Liver (tissue), 9 donors: ENCODE results near the gene USH2A. TPM values are rescaled to one million over a fixed set of nuclear protein-coding genes. Genes with fewer than 3 reads are reported as not detected.

Experiments
- DNase-seq: peaks from one replicate; pipeline ENCODE4 v3.0.0-alpha.2; 2017; ENCODE audit warnings: low spot score
- H3K27ac ChIP-seq, 2 donors: one replicate each; pipeline ENCODE4 v1.7.0; 2013; ENCODE audit warnings: inconsistent platforms in 2 of 2, low read length in 2 of 2, control low read depth in 1 of 2, low read depth in 1 of 2, mild to moderate bottlenecking in 1 of 2
- H3K27me3 ChIP-seq, 4 donors: one replicate each; pipeline versions ENCODE4 v1.6.1 to v1.7.0; 2013; ENCODE audit warnings: low read length in 3 of 4, inconsistent platforms in 1 of 4, mild to moderate bottlenecking in 1 of 4, moderate library complexity in 1 of 4; ENCODE audit not compliant: control insufficient read depth in 4 of 4, insufficient read depth in 4 of 4
- H3K36me3 ChIP-seq, 4 donors: one replicate each; pipeline versions ENCODE4 v1.6.1 to v1.7.0; 2013; ENCODE audit warnings: low read length in 3 of 4, mild to moderate bottlenecking in 3 of 4, low read depth in 1 of 4, moderate library complexity in 1 of 4; ENCODE audit not compliant: control insufficient read depth in 4 of 4, insufficient read depth in 3 of 4
- H3K4me1 ChIP-seq, 4 donors: one replicate each; pipeline versions ENCODE4 v1.6.1 to v1.7.0; 2013; ENCODE audit warnings: low read length in 3 of 4, mild to moderate bottlenecking in 3 of 4, moderate library complexity in 1 of 4; ENCODE audit not compliant: control insufficient read depth in 4 of 4, insufficient read depth in 4 of 4
- H3K4me3 ChIP-seq, 3 donors: one replicate each; pipeline versions ENCODE4 v1.6.1 to v1.7.0; 2013; ENCODE audit warnings: low read length in 3 of 3, control low read depth in 1 of 3, low read depth in 1 of 3, mild to moderate bottlenecking in 1 of 3
- H3K9ac ChIP-seq, 2 donors: one replicate each; pipeline ENCODE4 v1.7.0; 2013; ENCODE audit warnings: low read length in 2 of 2, mild to moderate bottlenecking in 2 of 2, moderate library complexity in 2 of 2, control low read depth in 1 of 2, low read depth in 1 of 2
- H3K9me3 ChIP-seq, 4 donors: one replicate each; pipeline versions ENCODE4 v1.6.1 to v1.7.0; 2013; ENCODE audit warnings: low read length in 3 of 4; ENCODE audit not compliant: control insufficient read depth in 4 of 4
- EGR1 ChIP-seq, 2 donors: IDR thresholded peaks; 2 replicates each; pipeline ENCODE4 v1.6.1; 2016 to 2018; ENCODE audit warnings: antibody characterized with exemption in 2 of 2, low read depth in 2 of 2
- FOXA1 ChIP-seq: IDR thresholded peaks from 2 replicates; pipeline ENCODE4 v1.6.1; 2016; ENCODE audit warnings: antibody characterized with exemption
- FOXA2 ChIP-seq: IDR thresholded peaks from 2 replicates; pipeline ENCODE4 v1.6.1; 2016; ENCODE audit warnings: antibody characterized with exemption
- GABPA ChIP-seq, 2 donors: IDR thresholded peaks in 1 of 2; conservative IDR thresholded peaks in 1 of 2; 2 replicates each; pipeline ENCODE4 v1.6.1; 2016; ENCODE audit warnings: antibody characterized with exemption in 2 of 2, mild to moderate bottlenecking in 1 of 2, moderate library complexity in 1 of 2
- HNF4A ChIP-seq, 2 donors: conservative IDR thresholded peaks; 2 replicates each; pipeline ENCODE4 v1.6.1; 2016; ENCODE audit warnings: antibody characterized with exemption in 2 of 2, mild to moderate bottlenecking in 2 of 2
- HNF4G ChIP-seq: IDR thresholded peaks from 2 replicates; pipeline ENCODE4 v1.6.1; 2016; ENCODE audit warnings: antibody characterized with exemption
- JUND ChIP-seq, 2 donors: IDR thresholded peaks; 2 replicates each; pipeline ENCODE4 v1.6.1; 2016; ENCODE audit warnings: antibody characterized with exemption in 2 of 2
- NR2F2 ChIP-seq: IDR thresholded peaks from 2 replicates; pipeline ENCODE4 v1.6.1; 2016; ENCODE audit warnings: antibody characterized with exemption
- RAD21 ChIP-seq, 2 donors: IDR thresholded peaks; 2 replicates each; pipeline ENCODE4 v1.6.1; 2016; ENCODE audit warnings: antibody characterized with exemption in 2 of 2, mild to moderate bottlenecking in 2 of 2
- RXRA ChIP-seq, 2 donors: IDR thresholded peaks; 2 replicates each; pipeline ENCODE4 v1.6.1; 2017 to 2018; ENCODE audit warnings: antibody characterized with exemption in 2 of 2, mild to moderate bottlenecking in 1 of 2
- SP1 ChIP-seq: IDR thresholded peaks from 2 replicates; pipeline ENCODE4 v1.6.1; 2018; ENCODE audit warnings: antibody characterized with exemption, mild to moderate bottlenecking
- TAF1 ChIP-seq: conservative IDR thresholded peaks from 2 replicates; pipeline ENCODE4 v1.6.1; 2016; ENCODE audit warnings: antibody characterized with exemption, mild to moderate bottlenecking
- YY1 ChIP-seq: IDR thresholded peaks from 2 replicates; pipeline ENCODE4 v1.6.1; 2016; ENCODE audit warnings: antibody characterized with exemption, mild to moderate bottlenecking
- WGBS: extraction: QIAGEN DNeasy Blood & Tissue Kit; methylation state at CpG from one replicate; pipeline ENCODE4 v1.1.7; 2013; 5-methylcytosine and 5-hydroxymethylcytosine counted together
- polyA plus RNA-seq, 2 donors: library from polyadenylated mRNA; stranded (reverse) in 1 of 2; unstranded in 1 of 2; fragments of 200-250 nt in 1 of 2; fragments of >200 nt in 1 of 2; fragmentation: Nextera tagmentation in 1 of 2; extraction: Ambion mirVana in 1 of 2; gene quantifications; one replicate each; pipeline versions ENCODE4 v1.2.1 to v1.2.3, GENCODE V29; 2013 to 2015
- total RNA-seq, 2 donors: library from RNA; depleted of rRNA; stranded (reverse); fragments of >200 nt; gene quantifications; one replicate each; pipeline ENCODE4 v1.2.3, GENCODE V29; 2014
- TF ChIP-seq, protein P1 (sequence below): IDR thresholded peaks from 2 replicates; pipeline ENCODE4 v1.6.1; 2016; ENCODE audit warnings: antibody characterized with exemption
- TF ChIP-seq, protein P2 (sequence below): fragments of 150-350 bp; IDR thresholded peaks from 2 replicates; pipeline ENCODE4 v1.5.1; 2017; ENCODE audit warnings: improper control_type of control experiment, low read depth, low read length; ENCODE audit not compliant: missing input control
- TF ChIP-seq, protein P3 (sequence below): IDR thresholded peaks from 2 replicates; pipeline ENCODE4 v1.6.1; 2016; ENCODE audit warnings: antibody characterized with exemption
- TF ChIP-seq, protein P4 (sequence below): IDR thresholded peaks from 2 replicates; pipeline ENCODE4 v1.6.1; 2016; ENCODE audit warnings: antibody characterized with exemption, mild to moderate bottlenecking
- TF ChIP-seq, protein P5 (sequence below): IDR thresholded peaks from 2 replicates; pipeline ENCODE4 v1.6.1; 2016; ENCODE audit warnings: antibody characterized with exemption
- donor health status: healthy.
- donor health status: healthy.
- donor health status: healthy.
- donor health status: healthy.
- donor health status: healthy.

The USH2A gene
- total and polyA plus RNA-seq, 4 donors: 0.14 to 1.0 (median 0.31) TPM

DNA sequence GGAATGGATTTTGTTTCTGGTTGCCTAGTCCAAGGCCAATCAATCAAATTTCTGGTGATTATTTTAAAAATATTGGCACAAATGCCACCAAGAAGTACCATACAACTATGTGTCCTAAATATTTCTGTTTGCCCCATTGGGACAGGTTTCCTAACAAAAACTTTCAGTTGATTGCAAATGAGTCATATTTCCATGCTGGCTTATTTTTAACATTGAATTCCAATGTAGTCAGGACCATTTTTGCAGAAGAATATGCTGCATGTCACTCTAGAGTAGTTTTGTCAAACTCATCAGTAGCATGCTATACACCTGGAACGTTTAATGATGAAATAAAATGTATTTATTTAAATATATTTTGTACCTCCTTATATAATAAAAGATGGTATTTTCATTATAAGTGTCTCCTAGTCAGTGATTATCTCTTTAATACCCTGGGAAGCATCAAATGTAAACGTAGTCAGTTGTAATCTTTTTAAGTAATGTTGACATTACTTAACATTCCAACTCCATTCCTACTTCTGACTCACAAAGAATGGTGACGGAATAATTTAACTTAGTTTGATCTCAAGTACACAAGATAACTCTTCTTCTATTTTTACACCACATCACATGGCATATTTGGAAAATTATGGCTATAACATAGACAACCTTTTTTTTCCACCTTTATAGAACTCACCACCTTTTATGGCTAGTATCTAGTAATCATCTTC lies 39.0 kb upstream of the USH2A start:
- Histone ChIP-seq H3K36me3 (no peaks in the 10 kb centered on the region), H3K9ac (no peak overlapping the region), H3K4me3 (no peak overlapping the region), H3K27me3 (no peaks in the 10 kb centered on the region), H3K27ac (no peak overlapping the region), H3K9me3 (no peaks in the 10 kb centered on the region), H3K4me1 (no peaks in the 10 kb centered on the region)
- no peak for TF ChIP-seq HNF4A (conservative IDR thresholded peaks at IDR 0.05)
- TF ChIP-seq EGR1 (IDR thresholded peaks at IDR 0.05; ENCODE audit: low read depth in 2 of 2): no peak
- no peak for TF ChIP-seq TAF1
- TF ChIP-seq RXRA (IDR thresholded peaks at IDR 0.05): no peak
- TF ChIP-seq JUND (IDR thresholded peaks at IDR 0.05): no peak
- TF ChIP-seq, protein P1, sequence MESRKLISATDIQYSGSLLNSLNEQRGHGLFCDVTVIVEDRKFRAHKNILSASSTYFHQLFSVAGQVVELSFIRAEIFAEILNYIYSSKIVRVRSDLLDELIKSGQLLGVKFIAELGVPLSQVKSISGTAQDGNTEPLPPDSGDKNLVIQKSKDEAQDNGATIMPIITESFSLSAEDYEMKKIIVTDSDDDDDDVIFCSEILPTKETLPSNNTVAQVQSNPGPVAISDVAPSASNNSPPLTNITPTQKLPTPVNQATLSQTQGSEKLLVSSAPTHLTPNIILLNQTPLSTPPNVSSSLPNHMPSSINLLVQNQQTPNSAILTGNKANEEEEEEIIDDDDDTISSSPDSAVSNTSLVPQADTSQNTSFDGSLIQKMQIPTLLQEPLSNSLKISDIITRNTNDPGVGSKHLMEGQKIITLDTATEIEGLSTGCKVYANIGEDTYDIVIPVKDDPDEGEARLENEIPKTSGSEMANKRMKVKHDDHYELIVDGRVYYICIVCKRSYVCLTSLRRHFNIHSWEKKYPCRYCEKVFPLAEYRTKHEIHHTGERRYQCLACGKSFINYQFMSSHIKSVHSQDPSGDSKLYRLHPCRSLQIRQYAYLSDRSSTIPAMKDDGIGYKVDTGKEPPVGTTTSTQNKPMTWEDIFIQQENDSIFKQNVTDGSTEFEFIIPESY: no peak
- TF ChIP-seq, protein P2, sequence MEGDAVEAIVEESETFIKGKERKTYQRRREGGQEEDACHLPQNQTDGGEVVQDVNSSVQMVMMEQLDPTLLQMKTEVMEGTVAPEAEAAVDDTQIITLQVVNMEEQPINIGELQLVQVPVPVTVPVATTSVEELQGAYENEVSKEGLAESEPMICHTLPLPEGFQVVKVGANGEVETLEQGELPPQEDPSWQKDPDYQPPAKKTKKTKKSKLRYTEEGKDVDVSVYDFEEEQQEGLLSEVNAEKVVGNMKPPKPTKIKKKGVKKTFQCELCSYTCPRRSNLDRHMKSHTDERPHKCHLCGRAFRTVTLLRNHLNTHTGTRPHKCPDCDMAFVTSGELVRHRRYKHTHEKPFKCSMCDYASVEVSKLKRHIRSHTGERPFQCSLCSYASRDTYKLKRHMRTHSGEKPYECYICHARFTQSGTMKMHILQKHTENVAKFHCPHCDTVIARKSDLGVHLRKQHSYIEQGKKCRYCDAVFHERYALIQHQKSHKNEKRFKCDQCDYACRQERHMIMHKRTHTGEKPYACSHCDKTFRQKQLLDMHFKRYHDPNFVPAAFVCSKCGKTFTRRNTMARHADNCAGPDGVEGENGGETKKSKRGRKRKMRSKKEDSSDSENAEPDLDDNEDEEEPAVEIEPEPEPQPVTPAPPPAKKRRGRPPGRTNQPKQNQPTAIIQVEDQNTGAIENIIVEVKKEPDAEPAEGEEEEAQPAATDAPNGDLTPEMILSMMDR: no peak
- TF ChIP-seq HNF4G: no peak
- TF ChIP-seq FOXA2: no peak
- no peak for TF ChIP-seq GABPA (IDR thresholded peaks at IDR 0.05 in 1 of 2, conservative IDR thresholded peaks at IDR 0.05 in 1 of 2)
- 63% methylated on average over 3 of the region's 3 CpGs for WGBS
- DNase-seq: no peak

DNA sequence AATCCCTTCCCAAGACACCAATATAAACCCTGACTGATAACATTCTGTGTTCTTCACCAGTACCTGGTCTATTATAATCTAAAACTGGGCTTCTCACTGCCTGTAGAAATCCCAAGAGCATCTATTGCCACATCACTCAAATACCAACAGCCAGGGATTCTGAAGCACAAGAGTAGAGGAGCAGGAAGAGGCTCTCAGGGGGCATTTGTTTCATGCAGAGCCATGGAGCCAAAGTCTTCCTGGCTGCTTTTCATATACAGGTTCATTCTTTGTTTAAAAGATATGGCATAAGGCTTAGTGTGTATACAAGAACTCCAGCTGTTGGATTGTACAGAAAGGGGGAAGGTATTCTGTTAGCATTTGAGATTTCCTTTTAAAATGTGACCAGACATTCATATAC lies 38.2 kb upstream of the USH2A start:
- no peak for DNase-seq
- Histone ChIP-seq H3K9me3 (no peaks in the 10 kb centered on the region), H3K27me3 (no peaks in the 10 kb centered on the region), H3K4me1 (no peaks in the 10 kb centered on the region), H3K9ac (no peak overlapping the region), H3K4me3 (no peak overlapping the region), H3K36me3 (no peaks in the 10 kb centered on the region), H3K27ac (no peak overlapping the region)
- TF ChIP-seq HNF4A (conservative IDR thresholded peaks at IDR 0.05): no peak
- TF ChIP-seq, protein P3, sequence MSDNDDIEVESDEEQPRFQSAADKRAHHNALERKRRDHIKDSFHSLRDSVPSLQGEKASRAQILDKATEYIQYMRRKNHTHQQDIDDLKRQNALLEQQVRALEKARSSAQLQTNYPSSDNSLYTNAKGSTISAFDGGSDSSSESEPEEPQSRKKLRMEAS: no peak
- TF ChIP-seq RAD21 (IDR thresholded peaks at IDR 0.05): no peak
- TF ChIP-seq RXRA (IDR thresholded peaks at IDR 0.05): no peak
- no peak for TF ChIP-seq YY1
- no peak for TF ChIP-seq GABPA (IDR thresholded peaks at IDR 0.05 in 1 of 2, conservative IDR thresholded peaks at IDR 0.05 in 1 of 2)
- TF ChIP-seq, protein P4, sequence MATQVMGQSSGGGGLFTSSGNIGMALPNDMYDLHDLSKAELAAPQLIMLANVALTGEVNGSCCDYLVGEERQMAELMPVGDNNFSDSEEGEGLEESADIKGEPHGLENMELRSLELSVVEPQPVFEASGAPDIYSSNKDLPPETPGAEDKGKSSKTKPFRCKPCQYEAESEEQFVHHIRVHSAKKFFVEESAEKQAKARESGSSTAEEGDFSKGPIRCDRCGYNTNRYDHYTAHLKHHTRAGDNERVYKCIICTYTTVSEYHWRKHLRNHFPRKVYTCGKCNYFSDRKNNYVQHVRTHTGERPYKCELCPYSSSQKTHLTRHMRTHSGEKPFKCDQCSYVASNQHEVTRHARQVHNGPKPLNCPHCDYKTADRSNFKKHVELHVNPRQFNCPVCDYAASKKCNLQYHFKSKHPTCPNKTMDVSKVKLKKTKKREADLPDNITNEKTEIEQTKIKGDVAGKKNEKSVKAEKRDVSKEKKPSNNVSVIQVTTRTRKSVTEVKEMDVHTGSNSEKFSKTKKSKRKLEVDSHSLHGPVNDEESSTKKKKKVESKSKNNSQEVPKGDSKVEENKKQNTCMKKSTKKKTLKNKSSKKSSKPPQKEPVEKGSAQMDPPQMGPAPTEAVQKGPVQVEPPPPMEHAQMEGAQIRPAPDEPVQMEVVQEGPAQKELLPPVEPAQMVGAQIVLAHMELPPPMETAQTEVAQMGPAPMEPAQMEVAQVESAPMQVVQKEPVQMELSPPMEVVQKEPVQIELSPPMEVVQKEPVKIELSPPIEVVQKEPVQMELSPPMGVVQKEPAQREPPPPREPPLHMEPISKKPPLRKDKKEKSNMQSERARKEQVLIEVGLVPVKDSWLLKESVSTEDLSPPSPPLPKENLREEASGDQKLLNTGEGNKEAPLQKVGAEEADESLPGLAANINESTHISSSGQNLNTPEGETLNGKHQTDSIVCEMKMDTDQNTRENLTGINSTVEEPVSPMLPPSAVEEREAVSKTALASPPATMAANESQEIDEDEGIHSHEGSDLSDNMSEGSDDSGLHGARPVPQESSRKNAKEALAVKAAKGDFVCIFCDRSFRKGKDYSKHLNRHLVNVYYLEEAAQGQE: no peak
- TF ChIP-seq, protein P5, sequence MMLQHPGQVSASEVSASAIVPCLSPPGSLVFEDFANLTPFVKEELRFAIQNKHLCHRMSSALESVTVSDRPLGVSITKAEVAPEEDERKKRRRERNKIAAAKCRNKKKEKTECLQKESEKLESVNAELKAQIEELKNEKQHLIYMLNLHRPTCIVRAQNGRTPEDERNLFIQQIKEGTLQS: no peak
- TF ChIP-seq SP1: no peak
- no peak for TF ChIP-seq FOXA2
- TF ChIP-seq, protein P1: no peak
- TF ChIP-seq NR2F2: no peak
- TF ChIP-seq, protein P2: no peak
- TF ChIP-seq JUND (IDR thresholded peaks at IDR 0.05): no peak
- TF ChIP-seq HNF4G: no peak
- TF ChIP-seq TAF1: no peak
- no peak for TF ChIP-seq FOXA1
- TF ChIP-seq EGR1 (IDR thresholded peaks at IDR 0.05; ENCODE audit: low read depth in 2 of 2): no peak
